ENCODE measurements around the gene ZNF107.

- TF ChIP-seq CTCF (IDR thresholded peaks at IDR 0.05) (no peak), POLR2AphosphoS5 (IDR thresholded peaks at IDR 0.05) (no peak)
Observed at GRCh38 chr7:64632029-64632428, 33.9 kb upstream of the ZNF107 start.
